K562 (cell line): ENCODE data around the gene CDC20. TPM values are rescaled to one million over a fixed set of nuclear protein-coding genes. Genes with fewer than 3 reads are reported as not detected.
A peak's percentile ranks its signal among the peaks of the same experiment; 100 is the strongest.

Source experiments
- ATAC-seq: fragments of 200-7000 bp; cut with Tn5 transposase; 3 replicates; pipeline ENCODE4 v1.9.1; 2020; ENCODE audit warnings: moderate library complexity
- BruUV-seq: library from RNA; stranded (reverse); fragments of 400-500 nt; replicated peaks from 2 replicates; lab custom pipeline; 2021; lab: Mats Ljungman, UMichigan
- CTCF ChIA-PET: fragments of 300-600 bp; formaldehyde crosslinking; extraction: SDS; loops from one replicate; lab custom pipeline; 2021; ENCODE audit warnings: low intra/inter-chr PET ratio; lab: Yijun Ruan, JAX
- POLR2A ChIA-PET: fragments of 300-600, 350-650 bp; sonication (Branson Sonifier 250); formaldehyde crosslinking; extraction: SDS; loops from one replicate; lab custom pipeline; 2021; ENCODE audit warnings: antibody characterized with exemption, inconsistent platforms; lab: Yijun Ruan, JAX
- DNase-seq, 4 experiments: peaks; one replicate each; pipeline versions ENCODE4 v3.0.0 to v3.0.0-alpha.2; 2011 to 2018; ENCODE audit warnings: low spot score in 3 of 4, mixed read lengths in 3 of 4; ENCODE audit errors: extremely low read depth in 1 of 4
- FAIRE-seq: peaks from 2 replicates; lab custom pipeline; 2011; peaks lifted over from hg19 to GRCh38; lab: Jason Lieb, UNC
- H2AFZ ChIP-seq: 2 replicates; pipeline ENCODE4 v1.6.0; 2011; ENCODE audit warnings: low read depth, low read length, control low read depth, inconsistent platforms
- H3K27ac ChIP-seq: fragments of 200-600 bp; 3 replicates; pipeline ENCODE4 v1.8.0; 2011; ENCODE audit warnings: low read depth, mild to moderate bottlenecking, control low read depth, inconsistent platforms, low read length, moderate library complexity, mixed read lengths; ENCODE audit errors: extremely low read depth
- H3K27me3 ChIP-seq, 2 experiments: fragments of 300-600 bp in 1 of 2; 2 replicates in 1 of 2; 3 replicates in 1 of 2; pipeline versions ENCODE4 v1.6.0 to v1.8.0; 2011; ENCODE audit warnings: inconsistent platforms in 2 of 2, low read length in 2 of 2, mild to moderate bottlenecking in 1 of 2, mixed read lengths in 1 of 2, moderate library complexity in 1 of 2; ENCODE audit not compliant: control insufficient read depth in 2 of 2, insufficient read depth in 2 of 2
- H3K36me3 ChIP-seq: fragments of 300-600 bp; 3 replicates; pipeline ENCODE4 v1.8.0; 2011; ENCODE audit warnings: mild to moderate bottlenecking, low read length, inconsistent platforms; ENCODE audit not compliant: control insufficient read depth, insufficient read depth
- H3K4me1 ChIP-seq, 2 experiments: fragments of 200-600 bp in 1 of 2; replicated peaks in 1 of 2; 2 replicates in 1 of 2; 3 replicates in 1 of 2; pipeline versions ENCODE4 v1.5.1 to v1.8.0; 2011; ENCODE audit warnings: inconsistent platforms in 2 of 2, low read length in 2 of 2, mild to moderate bottlenecking in 1 of 2, mixed read lengths in 1 of 2, moderate library complexity in 1 of 2; ENCODE audit not compliant: control insufficient read depth in 2 of 2, insufficient read depth in 2 of 2
- H3K4me2 ChIP-seq: 2 replicates; pipeline ENCODE4 v1.6.1; 2011; ENCODE audit warnings: low read length, control low read depth, inconsistent platforms, mixed read lengths; ENCODE audit not compliant: insufficient read depth
- H3K4me3 ChIP-seq: fragments of 200-600 bp; sonication (generic), shearing (Covaris generic); 2 replicates; pipeline ENCODE4 v1.5.1; 2016; ENCODE audit warnings: control low read depth, inconsistent platforms
- H3K79me2 ChIP-seq: fragments of 200-600 bp; 3 replicates; pipeline ENCODE4 v1.8.0; 2011; ENCODE audit warnings: low read length, inconsistent platforms; ENCODE audit not compliant: control insufficient read depth, insufficient read depth
- H3K9ac ChIP-seq, 2 experiments: 2 replicates each; pipeline versions ENCODE4 v1.6.0 to v1.6.1; 2011; ENCODE audit warnings: low read depth in 2 of 2, low read length in 2 of 2, control low read depth in 1 of 2, inconsistent platforms in 1 of 2, mild to moderate bottlenecking in 1 of 2, mixed read lengths in 1 of 2; ENCODE audit not compliant: insufficient read depth in 1 of 2
- H3K9me1 ChIP-seq: one replicate; pipeline ENCODE4 v1.6.0; 2011; ENCODE audit warnings: inconsistent platforms, mild to moderate bottlenecking, low read length, moderate library complexity; ENCODE audit not compliant: control insufficient read depth, insufficient read depth
- H3K9me3 ChIP-seq: replicated peaks from 2 replicates; pipeline ENCODE4 v1.5.1; 2011; ENCODE audit warnings: low read depth, low read length, inconsistent platforms; ENCODE audit not compliant: control insufficient read depth, insufficient read depth
- H4K20me1 ChIP-seq: replicated peaks from 2 replicates; pipeline ENCODE4 v1.6.1; 2011; ENCODE audit warnings: low read length, inconsistent platforms, mixed read lengths; ENCODE audit not compliant: control insufficient read depth, insufficient read depth
- ARID1B ChIP-seq: fragments of 450-650 bp; IDR thresholded peaks from 2 replicates; pipeline ENCODE4 v1.6.1; 2016; ENCODE audit warnings: antibody characterized with exemption, mild to moderate bottlenecking, inconsistent platforms
- BMI1 ChIP-seq: fragments of 150-350 bp; IDR thresholded peaks from 2 replicates; pipeline ENCODE4 v1.6.1; 2014; ENCODE audit warnings: low read length
- CHD4 ChIP-seq: fragments of 200-600 bp; sonication (generic); IDR thresholded peaks from 3 replicates; pipeline ENCODE4 v1.6.1; 2012; ENCODE audit warnings: low read depth, mild to moderate bottlenecking, mixed read lengths, low read length, inconsistent platforms; ENCODE audit not compliant: insufficient read depth, insufficient replicate concordance, poor library complexity, severe bottlenecking
- ETV1 ChIP-seq: fragments of 450-650 bp; conservative IDR thresholded peaks from 2 replicates; pipeline ENCODE4 v1.6.1; 2016; ENCODE audit warnings: missing genetic modification characterization, control low read depth, low read depth, missing compliant biosample characterization
- FOSL1 ChIP-seq: fragments of 200-800 bp; sonication (Bioruptor generic); conservative IDR thresholded peaks from 2 replicates; pipeline ENCODE4 v1.6.1; 2016; ENCODE audit warnings: missing genetic modification characterization, missing compliant biosample characterization
- JUND ChIP-seq, 2 experiments: IDR thresholded peaks; 2 replicates in 1 of 2; 3 replicates in 1 of 2; pipeline ENCODE4 v1.6.1; 2011; ENCODE audit warnings: borderline replicate concordance in 2 of 2, low read depth in 2 of 2, low read length in 2 of 2, improper control_type of control experiment in 1 of 2, missing biosample characterization in 1 of 2, missing genetic modification characterization in 1 of 2, missing genetic modification reagents in 1 of 2
- KLF6 ChIP-seq: fragments of 250-450 bp; sonication (Bioruptor Pico); IDR thresholded peaks from 2 replicates; pipeline ENCODE4 v1.4.0; 2020; ENCODE audit warnings: mild to moderate bottlenecking, moderate library complexity, borderline replicate concordance
- MED1 ChIP-seq: sonication (generic); formaldehyde crosslinking; IDR thresholded peaks from 2 replicates; pipeline ENCODE4 v1.8.1; 2023; ENCODE audit warnings: missing genetic modification reagents, borderline replicate concordance
- MYBL2 ChIP-seq, 2 experiments: fragments of 450-650 bp in 1 of 2; sonication (generic) in 1 of 2; formaldehyde crosslinking in 1 of 2; IDR thresholded peaks; 2 replicates each; pipeline versions ENCODE4 v1.6.1 to v1.8.1; 2017 to 2022; ENCODE audit warnings: borderline replicate concordance in 1 of 2, inconsistent platforms in 1 of 2, low read depth in 1 of 2, mild to moderate bottlenecking in 1 of 2, missing genetic modification reagents in 1 of 2, moderate library complexity in 1 of 2
- NFE2 ChIP-seq: IDR thresholded peaks from 2 replicates; pipeline ENCODE4 v1.6.1; 2014; ENCODE audit warnings: antibody characterized with exemption, low read depth
- PTBP1 ChIP-seq: fragments of 200-400 bp; formaldehyde crosslinking; IDR thresholded peaks from 2 replicates; pipeline ENCODE4 v1.6.1; 2017; ENCODE audit warnings: low read depth, low read length
- SMARCA4 ChIP-seq: fragments of 450-650 bp; IDR thresholded peaks from 2 replicates; pipeline ENCODE4 v1.6.1; 2016
- TAF1 ChIP-seq: IDR thresholded peaks from 2 replicates; pipeline ENCODE4 v1.6.1; 2011; ENCODE audit warnings: mild to moderate bottlenecking, low read length, moderate library complexity; ENCODE audit not compliant: insufficient read depth, control insufficient read depth, severe bottlenecking; ENCODE audit errors: extremely low read depth
- ZNF184 ChIP-seq: sonication (generic); formaldehyde crosslinking; IDR thresholded peaks from 2 replicates; pipeline ENCODE4 v1.5.0; 2020; ENCODE audit warnings: missing genetic modification reagents
- ZNF696 ChIP-seq: fragments of 250-450 bp; sonication (Bioruptor Pico); conservative IDR thresholded peaks from 2 replicates; pipeline ENCODE4 v1.4.0; 2020; ENCODE audit warnings: mild to moderate bottlenecking, moderate library complexity
- WGBS: fragments of 100-300 bp; shearing (Covaris generic); methylation state at CpG from one replicate; pipeline ENCODE4 v1.1.6; 2016; ENCODE audit warnings: low coverage, mixed read lengths; ENCODE audit not compliant: insufficient coverage; ENCODE audit errors: missing lambda C conversion rate; 5-methylcytosine and 5-hydroxymethylcytosine counted together
- in situ Hi-C: fragments of 300-500 bp; cut with MboI; formaldehyde crosslinking; loops from 4 replicates; pipeline ENCODE4 v1.15.0; 2018; ENCODE audit warnings: inconsistent platforms, mixed read lengths
- intact Hi-C: fragments of 100-400 bp; cut with micrococcal nuclease; formaldehyde crosslinking; loops from 2 replicates; pipeline ENCODE4 v1.14.2; 2022
- polyA plus RNA-seq, 8 experiments: library from polyadenylated mRNA; depleted of rRNA in 4 of 8; stranded (reverse) in 5 of 8; unstranded in 3 of 8; fragments of >200 nt; fragmentation: Nextera tagmentation in 2 of 8; fragmentation: Illumina TruSeq in 1 of 8; extraction: Ambion mirVana in 2 of 8; extraction: Trizol in 1 of 8; gene quantifications; 2 replicates each; pipeline versions ENCODE4 v1.2.1 to v1.2.3, GENCODE V29; 2011 to 2014; ENCODE audit warnings: inconsistent platforms in 1 of 8, missing spikeins in 1 of 8
- total RNA-seq, 7 experiments: library from RNA; depleted of rRNA in 6 of 7; stranded (reverse); fragments of >200 nt in 6 of 7; fragmentation: Illumina TruSeq in 2 of 7; extraction: Trizol in 2 of 7; gene quantifications; 2 replicates each; pipeline versions ENCODE4 v1.2.1 to v1.2.3, GENCODE V29; 2011 to 2021; ENCODE audit warnings: low replicate concordance in 1 of 7
- TF ChIP-seq, protein P1 (sequence below), 2 experiments: IDR thresholded peaks; 2 replicates each; pipeline ENCODE4 v1.6.1; 2011; ENCODE audit warnings: borderline replicate concordance in 1 of 2, control low read depth in 1 of 2, low read depth in 1 of 2, low read length in 1 of 2, mild to moderate bottlenecking in 1 of 2, mixed read lengths in 1 of 2, moderate library complexity in 1 of 2; ENCODE audit not compliant: insufficient read depth in 1 of 2, insufficient read length in 1 of 2, poor library complexity in 1 of 2, severe bottlenecking in 1 of 2; ENCODE audit errors: extremely low read depth in 1 of 2
- TF ChIP-seq, protein P2 (sequence below): fragments of 250-450 bp; sonication (Bioruptor Pico); IDR thresholded peaks from 2 replicates; pipeline ENCODE4 v1.8.0; 2021; ENCODE audit warnings: mild to moderate bottlenecking, moderate library complexity
- TF ChIP-seq, protein P3 (sequence below): conservative IDR thresholded peaks from 2 replicates; pipeline ENCODE4 v1.6.1; 2011; ENCODE audit warnings: low read depth, mild to moderate bottlenecking, low read length; ENCODE audit not compliant: control insufficient read depth

Gene CDC20
- total and polyA plus RNA-seq, 9 of the 15 experiments (the other 6 are each of a cell fraction or from before 2014, with no cell fraction given): 45.2 to 224 (median 121) TPM

DNA sequence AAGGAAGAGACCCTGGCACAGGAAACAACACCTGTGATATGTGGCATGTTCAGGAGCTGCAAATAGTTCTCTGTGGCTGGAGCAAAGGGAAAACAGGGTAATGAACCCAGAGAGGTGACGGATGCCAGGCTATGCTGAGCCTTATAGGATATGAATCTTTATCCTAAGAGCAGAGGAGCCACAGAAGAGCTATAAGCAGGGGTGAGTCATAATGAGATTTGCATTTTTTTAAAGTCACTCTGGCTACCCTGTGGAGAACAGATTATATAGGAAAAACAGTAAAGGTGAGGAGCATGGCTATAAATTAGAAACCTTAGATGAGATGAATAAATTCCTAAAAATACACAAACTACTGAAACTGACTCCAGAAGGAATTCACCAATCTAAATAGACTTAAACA is 34.0 kb upstream of the CDC20 start:
- WGBS: 63% methylated on average over 1 of the region's 1 CpG
- Histone ChIP-seq H4K20me1 (no peaks in the 10 kb centered on the region), H3K27ac (no peak overlapping the region), H3K9ac (no peak overlapping the region), H3K36me3 (no peaks in the 10 kb centered on the region), H3K4me3 (no peak overlapping the region), H3K4me2 (no peak overlapping the region), H3K27me3 (no peaks in the 10 kb centered on the region), H3K9me3 (peaks cover 13% of the 10 kb centered on the region), H2AFZ (no peak overlapping the region), H3K79me2 (no peaks in the 10 kb centered on the region), H3K9me1 (no peaks in the 10 kb centered on the region), H3K4me1 (peaks cover 3 to 10% of the 10 kb centered on the region in 2 experiments)
- DNase-seq: no peak
- CTCF ChIA-PET: interaction anchor here (0.7 kb wide), 1 partner anchor 837 kb away, joined by 3 read pairs; no protein-coding TSS in a partner anchor
- no peak for ATAC-seq
- in situ Hi-C loops (no loop called here), intact Hi-C loops (no loop called here)
- POLR2A ChIA-PET: no interaction called here
- BruUV-seq: no TSS peak
- FAIRE-seq: no peak
- TF ChIP-seq ZNF184 (CRISPR knock-in tag) (no peak), KLF6 (CRISPR knock-in tag) (no peak), ARID1B (0 out of 2 replicates have a peak, but pooled peaks have one; percentile 36), PTBP1 (no peak), SMARCA4 (0 out of 2 replicates have a peak, but pooled peaks have one; percentile 30), JUND (IDR thresholded peaks at IDR 0.05; ENCODE audit: borderline replicate concordance, low read depth, low read length) (peak; percentile 60; the same call in 1 of the 2 replicates), JUND (tag; IDR thresholded peaks at IDR 0.05; ENCODE audit: borderline replicate concordance, low read depth, low read length) (0 out of 3 replicates have a peak, but pooled peaks have one; percentile 21), CHD4 (no peak), ZNF696 (CRISPR knock-in tag) (no peak), MED1 (CRISPR knock-in tag) (no peak), FOSL1 (tag) (peak; percentile 75), ETV1 (tag) (no peak), NFE2 (no peak), BMI1 (no peak), MYBL2 (IDR thresholded peaks at IDR 0.05; ENCODE audit: low read depth) (no peak), MYBL2 (CRISPR knock-in tag; IDR thresholded peaks at IDR 0.05; ENCODE audit: borderline replicate concordance) (no peak), TAF1 (no peak)
- TF ChIP-seq, protein P1, sequence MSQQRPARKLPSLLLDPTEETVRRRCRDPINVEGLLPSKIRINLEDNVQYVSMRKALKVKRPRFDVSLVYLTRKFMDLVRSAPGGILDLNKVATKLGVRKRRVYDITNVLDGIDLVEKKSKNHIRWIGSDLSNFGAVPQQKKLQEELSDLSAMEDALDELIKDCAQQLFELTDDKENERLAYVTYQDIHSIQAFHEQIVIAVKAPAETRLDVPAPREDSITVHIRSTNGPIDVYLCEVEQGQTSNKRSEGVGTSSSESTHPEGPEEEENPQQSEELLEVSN (IDR thresholded peaks at IDR 0.05; ENCODE audit: borderline replicate concordance in 1 of 2, extremely low read depth in 1 of 2, insufficient read depth in 1 of 2, insufficient read length in 1 of 2, low read depth in 1 of 2, low read length in 1 of 2, poor library complexity in 1 of 2, severe bottlenecking in 1 of 2): no peak
- TF ChIP-seq, protein P2, sequence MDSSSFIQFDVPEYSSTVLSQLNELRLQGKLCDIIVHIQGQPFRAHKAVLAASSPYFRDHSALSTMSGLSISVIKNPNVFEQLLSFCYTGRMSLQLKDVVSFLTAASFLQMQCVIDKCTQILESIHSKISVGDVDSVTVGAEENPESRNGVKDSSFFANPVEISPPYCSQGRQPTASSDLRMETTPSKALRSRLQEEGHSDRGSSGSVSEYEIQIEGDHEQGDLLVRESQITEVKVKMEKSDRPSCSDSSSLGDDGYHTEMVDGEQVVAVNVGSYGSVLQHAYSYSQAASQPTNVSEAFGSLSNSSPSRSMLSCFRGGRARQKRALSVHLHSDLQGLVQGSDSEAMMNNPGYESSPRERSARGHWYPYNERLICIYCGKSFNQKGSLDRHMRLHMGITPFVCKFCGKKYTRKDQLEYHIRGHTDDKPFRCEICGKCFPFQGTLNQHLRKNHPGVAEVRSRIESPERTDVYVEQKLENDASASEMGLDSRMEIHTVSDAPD (CRISPR knock-in tag): no peak
- TF ChIP-seq, protein P3, sequence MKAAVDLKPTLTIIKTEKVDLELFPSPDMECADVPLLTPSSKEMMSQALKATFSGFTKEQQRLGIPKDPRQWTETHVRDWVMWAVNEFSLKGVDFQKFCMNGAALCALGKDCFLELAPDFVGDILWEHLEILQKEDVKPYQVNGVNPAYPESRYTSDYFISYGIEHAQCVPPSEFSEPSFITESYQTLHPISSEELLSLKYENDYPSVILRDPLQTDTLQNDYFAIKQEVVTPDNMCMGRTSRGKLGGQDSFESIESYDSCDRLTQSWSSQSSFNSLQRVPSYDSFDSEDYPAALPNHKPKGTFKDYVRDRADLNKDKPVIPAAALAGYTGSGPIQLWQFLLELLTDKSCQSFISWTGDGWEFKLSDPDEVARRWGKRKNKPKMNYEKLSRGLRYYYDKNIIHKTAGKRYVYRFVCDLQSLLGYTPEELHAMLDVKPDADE: no peak
